ENCODE results near the gene SNRNP35.

GRCh38 chr12:123453165-123453564 lies 4.8 kb upstream of the SNRNP35 start:
- no peak for TF ChIP-seq EZH2 (IDR thresholded peaks at IDR 0.05)
- no peak for TF ChIP-seq POLR2AphosphoS5 (IDR thresholded peaks at IDR 0.05; ENCODE audit: borderline replicate concordance, low read depth, low read length)
- no peak for TF ChIP-seq FOXP2 (optimal IDR thresholded peaks at IDR 0.05; ENCODE audit: control extremely low read depth, extremely low read length, insufficient read depth)
